ENCODE results near the gene FUNDC2. TPM values are rescaled to one million over a fixed set of nuclear protein-coding genes. Genes with fewer than 3 reads are reported as not detected.

Gene FUNDC2
- total RNA-seq, 1 donor from 2014 or later: 76.5 TPM

- H3K4me1 Mint-ChIP-seq (ENCODE audit: unreplicated experiment): no peaks in the 10 kb centered on the region
- H3K27ac Mint-ChIP-seq: no peak overlapping the region
- TF ChIP-seq CTCF (conservative IDR thresholded peaks at IDR 0.05): no peak
- H3K4me3 Mint-ChIP-seq: no peak overlapping the region
- DNase-seq (ENCODE audit: extremely low spot score, unreplicated experiment): no peak
- no peaks in the 10 kb centered on the region for H3K27me3 Mint-ChIP-seq
- H3K36me3 Mint-ChIP-seq: no peaks in the 10 kb centered on the region
- peaks cover 2% of the 10 kb centered on the region for H3K9me3 Mint-ChIP-seq
Measured at GRCh38 chrX:155009994-155010472, 16.6 kb upstream of the FUNDC2 start.

- Mint-ChIP-seq H3K27me3 (no peaks in the 10 kb centered on the region), H3K36me3 (no peaks in the 10 kb centered on the region), H3K27ac (no peak overlapping the region), H3K4me1 (ENCODE audit: unreplicated experiment) (no peaks in the 10 kb centered on the region), H3K4me3 (no peak overlapping the region), H3K9me3 (no peaks in the 10 kb centered on the region)
- no peak for TF ChIP-seq CTCF (conservative IDR thresholded peaks at IDR 0.05)
- DNase-seq (ENCODE audit: extremely low spot score, unreplicated experiment): no peak
Measured at GRCh38 chrX:155020591-155020990, 6.1 kb upstream of the FUNDC2 start.

- Mint-ChIP-seq H3K4me3 (no peak within 1 kb of the TSS), H3K27ac (no peak within 1 kb of the TSS), H3K36me3 (no peaks in the 10 kb centered on the region), H3K4me1 (ENCODE audit: unreplicated experiment) (no peaks in the 10 kb centered on the region), H3K9me3 (no peaks in the 10 kb centered on the region), H3K27me3 (no peaks in the 10 kb centered on the region)
- TF ChIP-seq CTCF (conservative IDR thresholded peaks at IDR 0.05): no peak
- DNase-seq (ENCODE audit: extremely low spot score, unreplicated experiment): no peak
Measured at GRCh38 chrX:155022585-155022984, 4.1 kb upstream of the FUNDC2 start, which contains the start of gene F8. Gene F8 (minus strand): TSS chrX:155022723. CDS start chrX:155022552, 171 bp downstream.

GRCh38 chrX:155023907-155024833, 2.5 kb upstream of the FUNDC2 start:
- no peak for DNase-seq (ENCODE audit: extremely low spot score, unreplicated experiment)
- H3K4me3 Mint-ChIP-seq: peak overlapping the region; percentile 64
- no peaks in the 10 kb centered on the region for H3K27me3 Mint-ChIP-seq
- peak overlapping the region; percentile 70 for H3K27ac Mint-ChIP-seq
- peaks cover 5% of the 10 kb centered on the region for H3K4me1 Mint-ChIP-seq (ENCODE audit: unreplicated experiment)
- H3K9me3 Mint-ChIP-seq: no peaks in the 10 kb centered on the region
- TF ChIP-seq CTCF (conservative IDR thresholded peaks at IDR 0.05): no peak
- no peaks in the 10 kb centered on the region for H3K36me3 Mint-ChIP-seq

GRCh38 chrX:155026420-155026726, 271 bp upstream of the FUNDC2 start:
- H3K27ac Mint-ChIP-seq: peak overlapping the region; percentile 95
- DNase-seq (ENCODE audit: extremely low spot score, unreplicated experiment): no peak
- peak overlapping the region; percentile 87 for H3K4me3 Mint-ChIP-seq
- TF ChIP-seq CTCF (conservative IDR thresholded peaks at IDR 0.05): no peak
- peaks cover 5% of the 10 kb centered on the region for H3K4me1 Mint-ChIP-seq (ENCODE audit: unreplicated experiment)
- no peaks in the 10 kb centered on the region for H3K36me3 Mint-ChIP-seq
- no peaks in the 10 kb centered on the region for H3K27me3 Mint-ChIP-seq
- no peaks in the 10 kb centered on the region for H3K9me3 Mint-ChIP-seq

Measured in type B pancreatic cell (in vitro differentiated cells).